ENCODE measurements around the gene MALSU1.

MALSU1 gene

GRCh38 chr7:23315366-23315765 is 16.2 kb downstream of the MALSU1 start:
- no peaks in the 10 kb centered on the region for H3K27me3 Mint-ChIP-seq (ENCODE audit: low read depth)
- no peak overlapping the region for H3K4me3 Mint-ChIP-seq
- H3K4me1 Mint-ChIP-seq: no peaks in the 10 kb centered on the region
- TF ChIP-seq, protein P1, sequence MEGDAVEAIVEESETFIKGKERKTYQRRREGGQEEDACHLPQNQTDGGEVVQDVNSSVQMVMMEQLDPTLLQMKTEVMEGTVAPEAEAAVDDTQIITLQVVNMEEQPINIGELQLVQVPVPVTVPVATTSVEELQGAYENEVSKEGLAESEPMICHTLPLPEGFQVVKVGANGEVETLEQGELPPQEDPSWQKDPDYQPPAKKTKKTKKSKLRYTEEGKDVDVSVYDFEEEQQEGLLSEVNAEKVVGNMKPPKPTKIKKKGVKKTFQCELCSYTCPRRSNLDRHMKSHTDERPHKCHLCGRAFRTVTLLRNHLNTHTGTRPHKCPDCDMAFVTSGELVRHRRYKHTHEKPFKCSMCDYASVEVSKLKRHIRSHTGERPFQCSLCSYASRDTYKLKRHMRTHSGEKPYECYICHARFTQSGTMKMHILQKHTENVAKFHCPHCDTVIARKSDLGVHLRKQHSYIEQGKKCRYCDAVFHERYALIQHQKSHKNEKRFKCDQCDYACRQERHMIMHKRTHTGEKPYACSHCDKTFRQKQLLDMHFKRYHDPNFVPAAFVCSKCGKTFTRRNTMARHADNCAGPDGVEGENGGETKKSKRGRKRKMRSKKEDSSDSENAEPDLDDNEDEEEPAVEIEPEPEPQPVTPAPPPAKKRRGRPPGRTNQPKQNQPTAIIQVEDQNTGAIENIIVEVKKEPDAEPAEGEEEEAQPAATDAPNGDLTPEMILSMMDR (IDR thresholded peaks at IDR 0.05; ENCODE audit: unreplicated experiment in 3 of 3): no peak
- peaks cover 78% of the 10 kb centered on the region for H3K36me3 Mint-ChIP-seq (ENCODE audit: low read depth)
- H3K27ac Mint-ChIP-seq: no peak overlapping the region
- no peaks in the 10 kb centered on the region for H3K9me3 Mint-ChIP-seq

- Mint-ChIP-seq H3K27me3 (ENCODE audit: low read depth) (no peaks in the 10 kb centered on the region), H3K36me3 (ENCODE audit: low read depth) (peaks cover 83% of the 10 kb centered on the region), H3K9me3 (peaks cover 11% of the 10 kb centered on the region), H3K27ac (no peak overlapping the region), H3K4me3 (no peak overlapping the region), H3K4me1 (peaks cover 31% of the 10 kb centered on the region)
- TF ChIP-seq, protein P1 (IDR thresholded peaks at IDR 0.05; ENCODE audit: unreplicated experiment in 3 of 3): no peak
Measured at GRCh38 chr7:23331132-23331531, 32.0 kb downstream of the MALSU1 start.

GRCh38 chr7:23332193-23332592 is 33.1 kb downstream of the MALSU1 start:
- Mint-ChIP-seq H3K4me1 (peaks cover 31% of the 10 kb centered on the region), H3K36me3 (ENCODE audit: low read depth) (peaks cover 81% of the 10 kb centered on the region), H3K27ac (peak overlapping the region; percentile 83 to 92 (median 92)), H3K4me3 (no peak overlapping the region), H3K27me3 (ENCODE audit: low read depth) (no peaks in the 10 kb centered on the region), H3K9me3 (peaks cover 10% of the 10 kb centered on the region)
- TF ChIP-seq, protein P1 (IDR thresholded peaks at IDR 0.05; ENCODE audit: unreplicated experiment in 3 of 3): no peak

- Mint-ChIP-seq H3K36me3 (ENCODE audit: low read depth) (peaks cover 81% of the 10 kb centered on the region), H3K27ac (peak overlapping the region; percentile 83 to 92 (median 92)), H3K27me3 (ENCODE audit: low read depth) (no peaks in the 10 kb centered on the region), H3K9me3 (peaks cover 4% of the 10 kb centered on the region), H3K4me1 (peaks cover 31% of the 10 kb centered on the region), H3K4me3 (no peak overlapping the region)
- TF ChIP-seq, protein P1 (IDR thresholded peaks at IDR 0.05; ENCODE audit: unreplicated experiment in 3 of 3): no peak
Measured at GRCh38 chr7:23332910-23333612, 33.9 kb downstream of the MALSU1 start.

GRCh38 chr7:23333671-23334246 is 34.6 kb downstream of the MALSU1 start:
- no peaks in the 10 kb centered on the region for H3K27me3 Mint-ChIP-seq (ENCODE audit: low read depth)

More at GRCh38 chr7:23333671-23334246, 34.6 kb downstream of the MALSU1 start:
- peaks cover 81% of the 10 kb centered on the region for H3K36me3 Mint-ChIP-seq (ENCODE audit: low read depth)
- H3K27ac Mint-ChIP-seq: peak overlapping the region; percentile 83 to 92 (median 92)
- no peak overlapping the region for H3K4me3 Mint-ChIP-seq
- TF ChIP-seq, protein P1 (IDR thresholded peaks at IDR 0.05; ENCODE audit: unreplicated experiment in 3 of 3): no peak
- no peaks in the 10 kb centered on the region for H3K9me3 Mint-ChIP-seq
- peaks cover 31% of the 10 kb centered on the region for H3K4me1 Mint-ChIP-seq
